IPS DF 6.9 (cell line): ENCODE measurements around the gene HPF1.
"Not testable (repeated sequence)": the region's sequence is repeated elsewhere in the genome, so short reads cannot be mapped to it uniquely, and the experiment has no call there.

Experiments
- DNase-seq: peaks from one replicate; pipeline ENCODE4 v3.0.0-alpha.2; 2013; ENCODE audit warnings: low read depth, low spot score
- H3K27ac ChIP-seq: one replicate; pipeline ENCODE4 v1.5.1; 2013; ENCODE audit warnings: low read length, control low read depth
- H3K27me3 ChIP-seq: 2 replicates; pipeline ENCODE4 v1.6.1; 2013; ENCODE audit warnings: mild to moderate bottlenecking, low read length; ENCODE audit not compliant: control insufficient read depth, insufficient read depth
- H3K36me3 ChIP-seq: 2 replicates; pipeline ENCODE4 v1.6.1; 2013; ENCODE audit warnings: low read length; ENCODE audit not compliant: control insufficient read depth, insufficient read depth
- H3K4me1 ChIP-seq: 2 replicates; pipeline ENCODE4 v1.6.1; 2013; ENCODE audit warnings: low read length; ENCODE audit not compliant: control insufficient read depth, insufficient read depth
- H3K4me3 ChIP-seq: 2 replicates; pipeline ENCODE4 v1.5.1; 2013; ENCODE audit warnings: mild to moderate bottlenecking, low read length
- H3K9me3 ChIP-seq: 2 replicates; pipeline ENCODE4 v1.6.1; 2013; ENCODE audit warnings: low read length, inconsistent platforms; ENCODE audit not compliant: control insufficient read depth, insufficient read depth
- WGBS: extraction: QIAGEN DNeasy Blood & Tissue Kit; methylation state at CpG from one replicate; pipeline ENCODE4 v1.1.7; 2013; ENCODE audit warnings: mixed read lengths, missing lambda C conversion rate; ENCODE audit not compliant: insufficient read length, insufficient coverage; 5-methylcytosine and 5-hydroxymethylcytosine counted together

HPF1 gene

DNA sequence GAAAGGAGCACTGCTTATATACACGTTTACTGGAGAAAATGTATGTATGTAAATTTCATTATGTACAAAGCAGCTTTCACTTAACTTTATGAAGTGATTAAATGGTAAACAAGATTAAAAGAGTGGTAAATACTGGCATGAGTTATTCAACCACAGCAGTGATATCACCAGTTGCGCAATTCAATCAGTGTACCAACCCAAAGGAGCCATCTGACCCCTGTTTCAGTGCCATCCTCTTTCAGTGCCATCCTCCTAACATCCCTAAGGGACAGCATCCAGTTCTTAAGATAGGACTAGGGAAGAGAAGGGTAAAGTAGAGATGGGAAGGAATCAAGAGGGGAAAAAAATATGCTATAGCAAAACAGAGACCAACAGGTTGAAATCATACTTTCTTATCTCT, 16.2 kb downstream of the HPF1 start:
- no peak for DNase-seq
- 0 out of 2 replicates have a peak, but pooled peaks cover 2% of the 10 kb centered on the region for H3K36me3 ChIP-seq
- 100% methylated on average over 1 of the region's 2 CpGs for WGBS
- H3K4me3 ChIP-seq = no peak overlapping the region
- no peak overlapping the region for H3K27ac ChIP-seq
- H3K9me3 ChIP-seq = no peaks in the 10 kb centered on the region
- H3K4me1 ChIP-seq = no peaks in the 10 kb centered on the region
- no peaks in the 10 kb centered on the region for H3K27me3 ChIP-seq

GRCh38 chr4:169738604-169739003, 19.1 kb downstream of the HPF1 start:
- not testable (repeated sequence) for H3K27me3 ChIP-seq, DNase-seq, H3K4me3 ChIP-seq, H3K4me1 ChIP-seq, H3K9me3 ChIP-seq, H3K27ac ChIP-seq, H3K36me3 ChIP-seq

GRCh38 chr4:169730564-169730963, 27.2 kb downstream of the HPF1 start:
- no peak overlapping the region for H3K4me3 ChIP-seq
- no peaks in the 10 kb centered on the region for H3K9me3 ChIP-seq
- H3K27ac ChIP-seq = no peak overlapping the region
- WGBS = no CpG with 5 or more reads among the region's 5 CpGs
- H3K27me3 ChIP-seq = no peaks in the 10 kb centered on the region
- no peaks in the 10 kb centered on the region; the same call in 1 of the 2 replicates for H3K36me3 ChIP-seq
- H3K4me1 ChIP-seq = no peaks in the 10 kb centered on the region
- no peak for DNase-seq

- no peak overlapping the region for H3K4me3 ChIP-seq
- no peaks in the 10 kb centered on the region for H3K9me3 ChIP-seq
- H3K4me1 ChIP-seq = no peaks in the 10 kb centered on the region
- no peak overlapping the region for H3K27ac ChIP-seq
- no peak for DNase-seq
- no peaks in the 10 kb centered on the region for H3K27me3 ChIP-seq
- no peaks in the 10 kb centered on the region; the same call in 1 of the 2 replicates for H3K36me3 ChIP-seq
Observed at GRCh38 chr4:169727616-169728015, 30.1 kb downstream of the HPF1 start.

GRCh38 chr4:169724260-169724659, 33.5 kb downstream of the HPF1 start:
- no peaks in the 10 kb centered on the region for H3K36me3 ChIP-seq
- H3K27me3 ChIP-seq = no peaks in the 10 kb centered on the region
- H3K27ac ChIP-seq = no peak overlapping the region
- H3K9me3 ChIP-seq = no peaks in the 10 kb centered on the region
- no peak overlapping the region for H3K4me3 ChIP-seq
- 100% methylated on average over 1 of the region's 2 CpGs for WGBS
- H3K4me1 ChIP-seq = no peaks in the 10 kb centered on the region
- no peak for DNase-seq

DNA sequence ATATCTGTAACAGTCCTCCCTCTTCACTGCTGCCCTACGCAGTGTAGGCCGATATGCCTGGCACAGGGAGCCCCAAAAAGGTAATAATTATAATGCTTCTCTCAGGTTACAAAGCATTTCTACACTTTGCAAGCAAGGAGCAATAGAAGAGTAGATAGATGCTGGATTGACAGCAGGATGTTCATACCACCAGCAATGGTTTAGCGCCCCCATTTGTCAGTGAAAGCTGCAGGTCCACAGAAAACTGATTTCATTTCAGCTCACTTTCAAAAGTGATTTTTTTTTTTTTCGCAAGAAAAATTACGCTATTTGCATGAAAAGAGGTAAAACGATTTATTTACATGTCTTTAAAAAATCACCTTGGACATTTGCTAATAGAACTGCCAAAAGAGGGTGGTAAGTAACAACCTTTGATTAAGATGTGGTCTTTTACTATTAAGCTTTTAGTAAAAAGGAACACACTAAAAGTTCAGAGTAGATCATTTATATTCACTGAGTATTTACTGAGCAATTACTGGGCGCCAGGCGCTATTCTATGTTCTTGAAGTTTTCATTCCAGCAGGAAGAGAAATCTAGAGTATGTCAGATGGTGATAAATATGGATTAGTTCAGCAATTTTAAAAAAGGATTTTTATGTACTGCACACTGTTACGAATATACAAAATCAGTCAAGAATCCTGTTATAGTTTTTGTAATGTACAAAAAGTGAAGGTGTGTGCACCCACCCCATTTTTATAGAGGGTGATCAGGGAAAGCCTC, 34.4 kb downstream of the HPF1 start:
- no peak overlapping the region for H3K27ac ChIP-seq
- WGBS = no CpG with 5 or more reads among the region's 9 CpGs
- H3K27me3 ChIP-seq = no peaks in the 10 kb centered on the region
- H3K36me3 ChIP-seq = no peaks in the 10 kb centered on the region
- H3K4me3 ChIP-seq = no peak overlapping the region
- no peak for DNase-seq
- H3K4me1 ChIP-seq = no peaks in the 10 kb centered on the region
- no peaks in the 10 kb centered on the region for H3K9me3 ChIP-seq

GRCh38 chr4:169720529-169720928, 37.2 kb downstream of the HPF1 start:
- WGBS = no CpG with 5 or more reads among the region's 7 CpGs
- H3K27me3 ChIP-seq = no peaks in the 10 kb centered on the region
- no peaks in the 10 kb centered on the region for H3K9me3 ChIP-seq
- no peak for DNase-seq
- no peaks in the 10 kb centered on the region; the same call in 1 of the 2 replicates for H3K36me3 ChIP-seq
- no peak overlapping the region for H3K27ac ChIP-seq
- no peaks in the 10 kb centered on the region for H3K4me1 ChIP-seq
- H3K4me3 ChIP-seq = no peak overlapping the region

GRCh38 chr4:169716677-169717076, 41.1 kb downstream of the HPF1 start:
- Histone ChIP-seq H3K36me3 (no peaks in the 10 kb centered on the region; the same call in 1 of the 2 replicates), H3K27me3 (no peaks in the 10 kb centered on the region)
- WGBS = no CpG with 5 or more reads among the region's 1 CpG

GRCh38 chr4:169715826-169716225, 41.9 kb downstream of the HPF1 start:
- H3K27me3 ChIP-seq = no peaks in the 10 kb centered on the region
- no peaks in the 10 kb centered on the region for H3K4me1 ChIP-seq
- no peaks in the 10 kb centered on the region; the same call in 1 of the 2 replicates for H3K36me3 ChIP-seq
- H3K27ac ChIP-seq = no peak overlapping the region
- H3K9me3 ChIP-seq = no peaks in the 10 kb centered on the region
- no peak overlapping the region for H3K4me3 ChIP-seq
- no CpG with 5 or more reads among the region's 2 CpGs for WGBS
- no peak for DNase-seq

More at GRCh38 chr4:169716677-169717076, 41.1 kb downstream of the HPF1 start:
- H3K4me1 ChIP-seq = no peaks in the 10 kb centered on the region
- no peak overlapping the region for H3K27ac ChIP-seq
- H3K9me3 ChIP-seq = no peaks in the 10 kb centered on the region
- no peak overlapping the region for H3K4me3 ChIP-seq
- no peak for DNase-seq

GRCh38 chr4:169707958-169708643, 49.6 kb downstream of the HPF1 start:
- Histone ChIP-seq H3K4me1 (no peaks in the 10 kb centered on the region), H3K4me3 (no peak overlapping the region), H3K27ac (no peak overlapping the region), H3K27me3 (no peaks in the 10 kb centered on the region), H3K36me3 (no peaks in the 10 kb centered on the region), H3K9me3 (no peaks in the 10 kb centered on the region)
- no CpG with 5 or more reads among the region's 2 CpGs for WGBS
- no peak for DNase-seq

- DNase-seq = no peak
- no CpG with 5 or more reads among the region's 5 CpGs for WGBS
Observed at GRCh38 chr4:169698331-169698730, 59.4 kb downstream of the HPF1 start.

More at GRCh38 chr4:169698331-169698730, 59.4 kb downstream of the HPF1 start:
- Histone ChIP-seq H3K9me3 (no peaks in the 10 kb centered on the region), H3K27me3 (no peaks in the 10 kb centered on the region), H3K4me3 (no peak overlapping the region), H3K36me3 (no peaks in the 10 kb centered on the region), H3K4me1 (no peaks in the 10 kb centered on the region), H3K27ac (no peak overlapping the region)
